ENCODE data around the gene LRRC37A3.

- TF ChIP-seq CTCF (conservative IDR thresholded peaks at IDR 0.05 in 1 of 2, IDR thresholded peaks at IDR 0.05 in 1 of 2; ENCODE audit: low read depth in 1 of 2, low read length in 2 of 2) (no peak), EZH2 (IDR thresholded peaks at IDR 0.05; ENCODE audit: low read length, missing control alignments) (no peak)
Measured at GRCh38 chr17:64950871-64951270, 31.6 kb upstream of the LRRC37A3 start.
